Measurements from ENCODE around the gene IL4. TPM values are rescaled to one million over a fixed set of nuclear protein-coding genes. Genes with fewer than 3 reads are reported as not detected.

The IL4 gene
- total RNA-seq, 1 experiment from 2014 or later: not detected

GRCh38 chr5:132647473-132647872 lies 26.3 kb upstream of the IL4 start:
- Histone ChIP-seq H3F3A (ENCODE audit: insufficient read depth, low read depth) (peaks cover 7% of the 10 kb centered on the region; the same call in 1 of the 2 replicates), H3K27me3 (ENCODE audit: insufficient read depth, low read depth) (no peaks in the 10 kb centered on the region), H2AFZ (no peak overlapping the region), H3K9me3 (ENCODE audit: insufficient read depth, low read depth) (0 out of 2 replicates have a peak, but pooled peaks cover 4% of the 10 kb centered on the region), H3K79me2 (ENCODE audit: low read depth) (no peaks in the 10 kb centered on the region), H3K4me1 (replicated peaks; ENCODE audit: insufficient read depth) (no peaks in the 10 kb centered on the region), H3K9me2 (ENCODE audit: insufficient read depth) (no peaks in the 10 kb centered on the region), H4K20me1 (ENCODE audit: insufficient read depth) (no peaks in the 10 kb centered on the region), H3K27ac (no peak overlapping the region), H3K36me3 (ENCODE audit: low read depth) (peaks cover 4% of the 10 kb centered on the region; the same call in 1 of the 2 replicates), H3K4me2 (no peak overlapping the region), H3K4me3 (no peak overlapping the region)
- TF ChIP-seq EZH2 (IDR thresholded peaks at IDR 0.05; ENCODE audit: low read depth) (no peak), CTCF (conservative IDR thresholded peaks at IDR 0.05) (no peak)
- POLR2A ChIA-PET (ENCODE audit: unreplicated experiment): no interaction called here
- BruUV-seq (replicated peaks): TSS peak; percentile 8
- CTCF ChIA-PET: no interaction called here
- intact Hi-C loops (cut with micrococcal nuclease; ENCODE audit: unreplicated experiment): no loop called here
- no peak for DNase-seq

- BruUV-seq (replicated peaks): no TSS peak
- H2AFZ ChIP-seq: no peak overlapping the region
- H3K9me3 ChIP-seq (ENCODE audit: insufficient read depth, low read depth): 0 out of 2 replicates have a peak, but pooled peaks cover 4% of the 10 kb centered on the region
- intact Hi-C loops (cut with micrococcal nuclease; ENCODE audit: unreplicated experiment): no loop called here
- DNase-seq: no peak
- ChIA-PET POLR2A (ENCODE audit: unreplicated experiment) (no interaction called here), CTCF (interaction anchor here (0.6 kb wide), 1 partner anchor 29 kb away, joined by 3 read pairs; no protein-coding TSS in a partner anchor)
- H3K4me2 ChIP-seq: no peak overlapping the region
- H3K4me3 ChIP-seq: no peak overlapping the region
- H3F3A ChIP-seq (ENCODE audit: insufficient read depth, low read depth): peaks cover 7% of the 10 kb centered on the region; the same call in 1 of the 2 replicates
- no peaks in the 10 kb centered on the region for H3K36me3 ChIP-seq (ENCODE audit: low read depth)
- no peaks in the 10 kb centered on the region for H4K20me1 ChIP-seq (ENCODE audit: insufficient read depth)
- H3K27me3 ChIP-seq (ENCODE audit: insufficient read depth, low read depth): no peaks in the 10 kb centered on the region
- no peak overlapping the region for H3K27ac ChIP-seq
- no peaks in the 10 kb centered on the region for H3K79me2 ChIP-seq (ENCODE audit: low read depth)
- no peaks in the 10 kb centered on the region; the same call in 1 of the 2 replicates for H3K9me2 ChIP-seq (ENCODE audit: insufficient read depth)
- H3K4me1 ChIP-seq (replicated peaks; ENCODE audit: insufficient read depth): no peaks in the 10 kb centered on the region
- no peak for TF ChIP-seq CTCF (conservative IDR thresholded peaks at IDR 0.05)
- TF ChIP-seq EZH2 (IDR thresholded peaks at IDR 0.05; ENCODE audit: low read depth): no peak
These were observed 25.4 kb upstream of the IL4 start for GRCh38 chr5:132648355-132648754.

- intact Hi-C loops (cut with micrococcal nuclease; ENCODE audit: unreplicated experiment): no loop called here
- CTCF ChIA-PET: no interaction called here
- H3K27me3 ChIP-seq (ENCODE audit: insufficient read depth, low read depth): no peaks in the 10 kb centered on the region
- H3K4me2 ChIP-seq: no peak overlapping the region
- POLR2A ChIA-PET (ENCODE audit: unreplicated experiment): interaction anchor here (0.6 kb wide), 1 partner anchor 167 kb away, joined by 4 read pairs; no protein-coding TSS in a partner anchor
- TF ChIP-seq CTCF (conservative IDR thresholded peaks at IDR 0.05): no peak
- no peak for TF ChIP-seq EZH2 (IDR thresholded peaks at IDR 0.05; ENCODE audit: low read depth)
- 0 out of 2 replicates have a peak, but pooled peaks cover 4% of the 10 kb centered on the region for H3K9me3 ChIP-seq (ENCODE audit: insufficient read depth, low read depth)
- H3K27ac ChIP-seq: no peak overlapping the region
- no peaks in the 10 kb centered on the region for H3F3A ChIP-seq (ENCODE audit: insufficient read depth, low read depth)
- H3K4me3 ChIP-seq: no peak overlapping the region
- no peak overlapping the region for H2AFZ ChIP-seq
- no peaks in the 10 kb centered on the region for H3K79me2 ChIP-seq (ENCODE audit: low read depth)
- no peaks in the 10 kb centered on the region for H3K36me3 ChIP-seq (ENCODE audit: low read depth)
- H4K20me1 ChIP-seq (ENCODE audit: insufficient read depth): no peaks in the 10 kb centered on the region
- no peak for DNase-seq
- no TSS peak for BruUV-seq (replicated peaks)
- H3K4me1 ChIP-seq (replicated peaks; ENCODE audit: insufficient read depth): no peaks in the 10 kb centered on the region
- H3K9me2 ChIP-seq (ENCODE audit: insufficient read depth): no peaks in the 10 kb centered on the region; the same call in 1 of the 2 replicates
These were observed 21.8 kb upstream of the IL4 start for GRCh38 chr5:132651838-132652469.

All from PC-9 (cell line).